ENCODE results near the gene SNX33.

Gene SNX33

DNA sequence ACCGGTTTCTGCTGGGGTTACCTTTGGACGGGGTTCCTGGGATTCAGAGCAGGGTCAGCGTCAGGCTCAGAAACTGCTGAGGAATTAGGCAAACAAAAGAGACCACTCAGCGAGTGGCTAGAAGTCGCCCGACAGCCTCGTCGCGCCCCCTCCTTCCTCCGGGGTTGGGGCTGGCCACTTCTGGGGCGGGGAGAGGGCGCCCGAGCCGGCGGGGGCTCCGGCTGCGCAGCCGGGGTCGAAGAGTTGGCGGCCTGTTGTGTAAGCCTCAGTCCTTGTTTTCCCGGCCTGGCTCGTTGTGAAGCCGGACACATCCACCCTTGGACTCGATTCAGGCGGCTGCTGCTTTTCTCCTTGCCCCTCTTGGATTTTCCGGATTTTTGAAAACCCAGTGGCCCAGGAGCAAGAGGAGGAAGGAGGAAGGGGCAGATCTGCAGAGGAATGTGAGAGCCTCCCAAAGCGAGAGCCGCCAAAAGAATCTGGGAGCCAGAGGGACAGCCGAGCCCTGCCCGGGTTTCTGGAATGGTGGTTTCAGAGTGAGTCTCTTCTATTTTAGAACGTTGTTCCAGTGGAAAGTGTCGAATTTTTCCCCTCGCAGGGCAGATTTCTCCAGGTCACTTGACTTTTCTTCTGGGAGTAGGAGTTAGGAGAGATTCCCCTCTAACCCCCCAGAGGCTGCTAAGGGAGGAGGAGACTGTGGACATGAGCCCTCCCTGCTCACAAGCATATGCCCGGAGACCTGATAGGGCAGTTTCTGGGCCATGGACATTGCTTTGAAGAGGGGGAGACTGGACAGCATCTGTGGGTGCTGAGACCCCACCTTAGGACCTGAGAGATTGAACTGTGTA lies 666 bp downstream of the SNX33 start:
- H3K4me3 ChIP-seq = peak overlapping the region; percentile 91
- peak overlapping the region; percentile 75 for H3K9ac ChIP-seq (ENCODE audit: insufficient read length)
- no peak overlapping the region for H3K27ac ChIP-seq
- no peaks in the 10 kb centered on the region for H3K9me3 ChIP-seq (ENCODE audit: low read depth, low read length)
- TF ChIP-seq POLR2AphosphoS5 (IDR thresholded peaks at IDR 0.05; ENCODE audit: borderline replicate concordance, low read depth, low read length) = no peak
- DNase-seq (ENCODE audit: low read depth, low spot score) = no peak
- H3K36me3 ChIP-seq (ENCODE audit: insufficient read depth, low read length) = no peaks in the 10 kb centered on the region

DNA sequence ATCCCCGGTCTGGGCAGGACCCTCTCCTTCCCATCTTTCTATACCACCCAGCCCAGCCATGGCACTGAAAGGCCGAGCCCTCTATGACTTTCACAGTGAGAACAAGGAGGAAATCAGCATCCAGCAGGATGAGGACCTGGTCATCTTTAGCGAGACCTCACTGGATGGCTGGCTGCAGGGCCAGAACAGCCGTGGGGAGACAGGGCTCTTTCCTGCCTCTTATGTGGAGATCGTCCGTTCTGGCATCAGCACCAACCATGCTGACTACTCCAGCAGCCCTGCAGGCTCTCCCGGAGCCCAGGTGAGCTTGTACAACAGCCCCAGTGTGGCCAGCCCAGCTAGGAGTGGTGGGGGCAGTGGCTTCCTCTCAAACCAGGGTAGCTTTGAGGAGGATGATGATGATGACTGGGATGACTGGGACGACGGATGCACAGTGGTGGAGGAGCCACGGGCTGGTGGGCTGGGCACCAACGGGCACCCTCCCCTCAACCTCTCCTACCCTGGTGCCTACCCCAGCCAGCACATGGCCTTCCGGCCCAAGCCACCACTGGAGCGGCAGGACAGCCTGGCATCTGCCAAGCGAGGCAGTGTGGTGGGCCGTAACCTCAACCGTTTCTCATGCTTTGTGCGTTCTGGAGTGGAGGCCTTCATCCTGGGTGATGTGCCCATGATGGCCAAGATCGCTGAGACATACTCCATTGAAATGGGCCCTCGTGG lies 1.5 kb downstream of the SNX33 start:
- H3K4me3 ChIP-seq = no peak overlapping the region
- no peak overlapping the region for H3K27ac ChIP-seq
- H3K36me3 ChIP-seq (ENCODE audit: insufficient read depth, low read length) = no peaks in the 10 kb centered on the region
- TF ChIP-seq FOXP2 (optimal IDR thresholded peaks at IDR 0.05; ENCODE audit: control extremely low read depth, extremely low read length, insufficient read depth) (no peak), POLR2AphosphoS5 (IDR thresholded peaks at IDR 0.05; ENCODE audit: borderline replicate concordance, low read depth, low read length) (no peak), EZH2 (IDR thresholded peaks at IDR 0.05) (no peak)
- DNase-seq (ENCODE audit: low read depth, low spot score) = no peak
- H3K9ac ChIP-seq (ENCODE audit: insufficient read length) = no peak overlapping the region
- no peaks in the 10 kb centered on the region for H3K9me3 ChIP-seq (ENCODE audit: low read depth, low read length)

DNA sequence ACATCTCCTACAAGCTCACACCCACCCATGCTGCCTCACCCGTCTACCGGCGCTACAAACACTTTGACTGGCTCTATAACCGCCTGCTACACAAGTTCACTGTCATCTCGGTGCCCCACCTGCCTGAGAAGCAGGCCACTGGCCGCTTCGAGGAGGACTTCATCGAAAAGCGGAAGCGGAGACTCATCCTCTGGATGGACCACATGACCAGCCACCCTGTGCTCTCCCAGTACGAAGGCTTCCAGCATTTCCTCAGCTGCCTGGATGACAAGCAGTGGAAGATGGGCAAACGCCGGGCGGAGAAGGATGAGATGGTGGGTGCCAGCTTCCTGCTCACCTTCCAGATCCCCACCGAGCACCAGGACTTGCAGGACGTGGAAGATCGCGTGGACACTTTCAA lies 2.1 kb downstream of the SNX33 start:
- Histone ChIP-seq H3K27ac (no peak overlapping the region), H3K36me3 (ENCODE audit: insufficient read depth, low read length) (no peaks in the 10 kb centered on the region), H3K4me3 (no peak overlapping the region), H3K9ac (ENCODE audit: insufficient read length) (no peak overlapping the region), H3K9me3 (ENCODE audit: low read depth, low read length) (no peaks in the 10 kb centered on the region)
- no peak for DNase-seq (ENCODE audit: low read depth, low spot score)
- no peak for TF ChIP-seq EZH2 (IDR thresholded peaks at IDR 0.05)
- TF ChIP-seq POLR2AphosphoS5 (IDR thresholded peaks at IDR 0.05; ENCODE audit: borderline replicate concordance, low read depth, low read length) = no peak
- no peak for TF ChIP-seq FOXP2 (optimal IDR thresholded peaks at IDR 0.05; ENCODE audit: control extremely low read depth, extremely low read length, insufficient read depth)

DNA sequence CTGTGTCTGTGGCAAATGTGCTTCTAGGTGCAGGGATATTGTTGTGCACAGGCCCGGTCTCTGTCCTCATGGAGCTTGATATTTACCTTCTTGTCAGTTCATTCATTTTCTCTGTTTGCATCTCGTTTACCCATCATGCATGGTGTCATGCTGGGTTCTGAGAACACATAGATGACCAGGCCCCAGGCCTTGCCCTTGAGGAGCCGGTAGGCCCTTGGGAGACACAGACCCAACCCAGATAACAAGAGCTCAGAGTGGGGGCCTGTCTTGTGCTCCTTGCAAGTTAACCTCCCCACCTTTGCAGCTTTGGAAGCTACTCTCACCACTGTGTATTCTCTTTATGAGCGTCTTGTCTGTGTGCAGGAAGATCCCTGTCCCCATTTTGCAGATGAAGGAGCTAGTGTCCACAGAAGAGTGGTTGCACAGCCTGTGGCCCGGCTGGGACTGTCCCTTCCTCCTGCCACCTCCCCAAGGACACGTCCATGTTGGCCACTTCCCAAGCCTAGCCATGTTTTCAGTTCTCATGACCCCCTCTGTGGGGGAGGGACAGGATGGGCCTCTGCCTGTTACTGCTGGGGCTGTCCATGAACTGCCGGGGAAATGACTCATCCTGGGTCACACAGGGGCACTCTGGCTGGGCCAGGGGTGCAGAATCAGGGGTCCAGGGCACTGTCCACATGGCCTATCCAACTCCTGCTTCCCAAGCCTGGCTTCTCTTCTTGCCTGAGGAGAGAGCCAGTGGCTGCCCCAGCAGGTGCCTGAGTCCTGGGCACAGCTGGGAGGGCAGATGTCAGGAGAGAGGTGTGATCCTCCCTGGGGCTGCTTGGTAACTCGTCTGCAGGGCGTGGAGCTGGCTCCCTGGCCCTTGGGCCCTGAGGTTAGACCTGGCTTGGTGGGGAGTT lies 3.4 kb downstream of the SNX33 start:
- Histone ChIP-seq H3K9ac (ENCODE audit: insufficient read length) (no peak overlapping the region), H3K4me3 (no peak overlapping the region), H3K36me3 (ENCODE audit: insufficient read depth, low read length) (no peaks in the 10 kb centered on the region), H3K27ac (no peak overlapping the region), H3K9me3 (ENCODE audit: low read depth, low read length) (no peaks in the 10 kb centered on the region)
- TF ChIP-seq FOXP2 (optimal IDR thresholded peaks at IDR 0.05; ENCODE audit: control extremely low read depth, extremely low read length, insufficient read depth) (no peak), EZH2 (IDR thresholded peaks at IDR 0.05) (no peak), POLR2AphosphoS5 (IDR thresholded peaks at IDR 0.05; ENCODE audit: borderline replicate concordance, low read depth, low read length) (no peak)
- no peak for DNase-seq (ENCODE audit: low read depth, low spot score)

DNA sequence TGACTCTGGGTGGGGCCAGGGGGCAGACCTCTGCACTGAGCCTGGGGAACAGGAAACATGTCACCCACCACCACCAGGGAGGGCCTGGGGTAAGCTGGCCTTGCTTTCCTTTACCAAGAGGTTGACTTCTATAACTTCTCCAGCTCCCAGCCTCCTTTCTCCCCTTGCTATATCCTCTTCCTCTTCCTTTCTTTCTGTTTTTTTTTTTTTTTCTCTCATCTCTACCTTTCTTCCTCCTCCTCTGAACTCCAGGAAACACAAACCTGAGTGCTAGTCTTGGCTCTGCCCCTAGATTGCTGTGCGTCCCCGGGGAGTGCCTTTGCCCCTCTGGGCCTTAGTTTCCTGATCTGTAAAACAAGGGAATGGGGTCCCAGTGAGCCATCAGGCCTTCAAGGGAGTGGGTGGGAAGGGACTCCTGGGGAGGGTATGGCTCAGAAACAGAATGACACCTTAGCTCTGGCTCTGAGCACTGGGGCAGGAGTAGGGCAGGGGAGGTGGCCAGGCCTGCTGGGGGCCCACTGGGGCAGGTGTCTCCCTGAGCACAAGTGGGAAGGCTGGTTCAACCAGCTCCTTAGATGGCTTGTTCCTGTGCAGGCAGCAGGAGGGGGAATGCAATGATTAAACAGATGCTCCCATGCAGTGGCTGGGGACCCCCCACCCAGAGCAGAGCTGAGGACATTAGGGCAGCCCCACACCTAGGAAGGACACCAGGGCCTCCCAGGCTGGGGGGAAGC lies 4.3 kb downstream of the SNX33 start:
- no peak for DNase-seq (ENCODE audit: low read depth, low spot score)
- H3K9ac ChIP-seq (ENCODE audit: insufficient read length) = no peak overlapping the region
- no peak for TF ChIP-seq FOXP2 (optimal IDR thresholded peaks at IDR 0.05; ENCODE audit: control extremely low read depth, extremely low read length, insufficient read depth)
- no peak for TF ChIP-seq EZH2 (IDR thresholded peaks at IDR 0.05)
- TF ChIP-seq POLR2AphosphoS5 (IDR thresholded peaks at IDR 0.05; ENCODE audit: borderline replicate concordance, low read depth, low read length) = no peak

DNA sequence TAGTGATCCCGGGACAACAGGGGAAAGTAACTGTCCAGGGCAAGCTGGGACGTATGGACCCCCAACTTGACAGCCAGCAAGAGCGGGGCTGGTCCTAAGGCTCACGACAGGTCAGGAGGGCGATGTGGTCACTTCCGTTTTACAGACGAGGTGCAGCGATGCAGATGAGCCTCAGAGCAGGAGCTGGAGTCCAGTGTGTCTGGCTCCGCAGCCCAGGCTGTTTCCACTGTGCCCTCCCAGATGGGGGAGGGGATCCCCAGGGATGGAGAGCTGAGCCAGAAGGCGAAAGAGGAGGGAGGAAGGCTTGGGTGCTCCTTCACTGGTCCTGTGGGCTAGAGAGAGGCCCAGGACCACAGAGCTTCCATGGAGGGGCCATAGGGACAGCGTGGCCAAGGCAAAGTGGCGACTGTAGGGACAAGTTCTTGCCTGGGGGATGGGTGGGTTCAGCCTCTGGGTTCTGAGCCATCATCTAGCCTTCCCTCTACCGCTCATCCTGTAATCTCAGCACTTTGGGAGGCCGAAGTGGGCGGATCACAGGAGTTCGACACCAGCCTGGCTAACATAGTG lies 5.7 kb downstream of the SNX33 start:
- H3K36me3 ChIP-seq (ENCODE audit: insufficient read depth, low read length) = no peaks in the 10 kb centered on the region
- H3K4me3 ChIP-seq = no peak overlapping the region
- no peak overlapping the region for H3K27ac ChIP-seq

More for the DNA sequence above, 4.3 kb downstream of the SNX33 start:
- Histone ChIP-seq H3K4me3 (no peak overlapping the region), H3K27ac (no peak overlapping the region), H3K9me3 (ENCODE audit: low read depth, low read length) (no peaks in the 10 kb centered on the region), H3K36me3 (ENCODE audit: insufficient read depth, low read length) (no peaks in the 10 kb centered on the region)

DNA sequence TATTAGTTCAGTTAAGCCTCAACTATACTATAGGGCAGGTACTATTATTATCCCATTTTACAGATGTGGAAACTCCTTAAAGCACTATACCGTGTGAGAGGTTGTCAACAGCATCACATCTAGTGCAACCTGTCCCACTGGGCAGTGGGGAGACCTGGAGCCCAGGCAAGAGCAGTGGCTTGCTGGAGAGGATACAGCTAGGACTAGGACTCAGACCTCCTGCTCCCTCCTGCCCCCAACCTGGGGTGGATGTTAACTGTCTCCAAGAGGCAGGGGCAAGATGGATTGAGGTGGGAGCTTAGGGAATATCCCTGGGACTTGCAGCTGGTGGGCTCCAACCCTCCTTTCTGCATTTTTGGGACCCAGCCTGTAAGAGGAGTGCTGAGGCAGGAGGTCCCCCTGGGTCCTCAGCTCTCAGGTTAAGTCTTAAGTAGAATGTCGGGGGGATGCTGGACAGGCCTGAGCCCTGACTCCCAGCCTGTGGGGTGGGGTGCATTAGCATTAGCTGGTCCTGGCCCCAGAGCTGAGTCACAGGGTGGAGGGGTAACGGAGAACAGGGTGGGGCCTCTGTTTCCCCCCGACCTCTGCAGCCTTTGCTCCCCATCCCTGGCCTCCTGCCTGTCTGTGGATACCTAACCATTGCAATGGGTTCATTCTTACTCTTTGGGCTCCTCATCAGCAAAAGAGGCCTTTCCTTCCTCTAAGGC lies 6.6 kb downstream of the SNX33 start:
- no peaks in the 10 kb centered on the region for H3K9me3 ChIP-seq (ENCODE audit: low read depth, low read length)
- no peaks in the 10 kb centered on the region for H3K36me3 ChIP-seq (ENCODE audit: insufficient read depth, low read length)
- no peak overlapping the region for H3K9ac ChIP-seq (ENCODE audit: insufficient read length)
- TF ChIP-seq EZH2 (IDR thresholded peaks at IDR 0.05) (no peak), POLR2AphosphoS5 (IDR thresholded peaks at IDR 0.05; ENCODE audit: borderline replicate concordance, low read depth, low read length) (no peak)
- no peak overlapping the region for H3K27ac ChIP-seq
- no peak overlapping the region for H3K4me3 ChIP-seq
- DNase-seq (ENCODE audit: low read depth, low spot score) = no peak

More for the DNA sequence above, 5.7 kb downstream of the SNX33 start:
- H3K9ac ChIP-seq (ENCODE audit: insufficient read length) = no peak overlapping the region
- no peaks in the 10 kb centered on the region for H3K9me3 ChIP-seq (ENCODE audit: low read depth, low read length)
- no peak for DNase-seq (ENCODE audit: low read depth, low spot score)
- no peak for TF ChIP-seq POLR2AphosphoS5 (IDR thresholded peaks at IDR 0.05; ENCODE audit: borderline replicate concordance, low read depth, low read length)
- TF ChIP-seq FOXP2 (optimal IDR thresholded peaks at IDR 0.05; ENCODE audit: control extremely low read depth, extremely low read length, insufficient read depth) = no peak
- no peak for TF ChIP-seq EZH2 (IDR thresholded peaks at IDR 0.05)

Data from SK-N-MC (cell line).